GM18508 (cell line): ENCODE results near the gene XRCC1.
A peak's percentile ranks its signal among the peaks of the same experiment; 100 is the strongest.
"Not testable (repeated sequence)": the region's sequence is repeated elsewhere in the genome, so short reads cannot be mapped to it uniquely, and the experiment has no call there.

ENCODE experiments used
- ATAC-seq: cut with Tn5 transposase; IDR thresholded peaks from one replicate; pipeline ENCODE4 v1.9.1; 2021; ENCODE audit warnings: moderate number of reproducible peaks; ENCODE audit not compliant: insufficient read depth, unreplicated experiment

Gene XRCC1

DNA sequence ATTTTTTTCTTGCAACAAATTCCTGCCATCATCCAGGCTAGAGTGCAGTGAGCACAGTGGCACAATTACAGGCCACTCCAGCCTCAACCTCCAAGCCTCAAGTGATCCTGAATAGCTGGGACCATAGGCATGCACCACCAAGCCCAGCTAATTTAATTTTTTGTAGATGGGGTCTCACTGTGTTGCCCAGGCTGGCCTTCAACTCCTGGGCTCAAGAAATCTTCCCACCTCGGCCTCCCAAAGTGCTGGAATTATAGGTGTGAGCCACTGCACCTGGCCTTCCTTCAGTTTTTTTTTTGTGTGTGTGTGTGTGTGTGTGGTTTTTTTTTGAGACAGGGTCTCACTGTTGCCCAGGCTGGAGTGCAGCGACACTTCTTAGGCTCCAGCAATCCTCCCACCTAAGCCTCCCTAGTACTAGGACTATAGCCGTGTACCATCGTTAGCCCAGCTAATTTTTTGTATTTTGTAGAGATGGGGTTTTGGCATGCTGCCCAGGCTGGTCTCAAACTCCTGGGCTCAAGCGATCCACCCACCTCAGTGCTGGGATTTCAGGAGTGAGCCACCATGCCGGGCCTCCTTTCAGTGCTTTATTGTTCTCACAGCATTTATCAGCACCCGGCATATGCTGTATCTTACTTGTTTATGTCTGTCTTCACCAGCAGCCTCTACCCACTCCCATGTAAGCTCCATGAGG, 30.7 kb upstream of the XRCC1 start:
- ATAC-seq, result no peak

DNA sequence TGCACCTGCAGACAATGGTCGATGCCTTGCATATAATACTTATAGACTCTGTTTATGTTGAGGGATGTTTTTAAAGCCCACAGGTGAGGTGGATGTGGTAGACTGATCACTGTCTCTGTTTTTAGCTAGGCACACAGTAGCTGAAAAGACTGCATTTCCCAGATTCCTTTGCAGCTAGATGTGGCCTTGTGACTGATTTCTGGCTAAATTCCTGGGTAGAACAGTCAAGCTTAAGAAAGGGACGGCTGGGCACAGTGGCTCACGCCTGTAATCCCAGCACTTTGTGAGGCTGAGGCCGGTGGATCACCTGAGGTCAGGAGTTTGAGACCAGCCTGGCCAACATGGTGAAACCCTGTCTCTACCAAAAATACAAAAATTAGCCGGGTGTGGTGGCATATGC, 25.0 kb upstream of the XRCC1 start:
- ATAC-seq, result not testable (repeated sequence)

DNA sequence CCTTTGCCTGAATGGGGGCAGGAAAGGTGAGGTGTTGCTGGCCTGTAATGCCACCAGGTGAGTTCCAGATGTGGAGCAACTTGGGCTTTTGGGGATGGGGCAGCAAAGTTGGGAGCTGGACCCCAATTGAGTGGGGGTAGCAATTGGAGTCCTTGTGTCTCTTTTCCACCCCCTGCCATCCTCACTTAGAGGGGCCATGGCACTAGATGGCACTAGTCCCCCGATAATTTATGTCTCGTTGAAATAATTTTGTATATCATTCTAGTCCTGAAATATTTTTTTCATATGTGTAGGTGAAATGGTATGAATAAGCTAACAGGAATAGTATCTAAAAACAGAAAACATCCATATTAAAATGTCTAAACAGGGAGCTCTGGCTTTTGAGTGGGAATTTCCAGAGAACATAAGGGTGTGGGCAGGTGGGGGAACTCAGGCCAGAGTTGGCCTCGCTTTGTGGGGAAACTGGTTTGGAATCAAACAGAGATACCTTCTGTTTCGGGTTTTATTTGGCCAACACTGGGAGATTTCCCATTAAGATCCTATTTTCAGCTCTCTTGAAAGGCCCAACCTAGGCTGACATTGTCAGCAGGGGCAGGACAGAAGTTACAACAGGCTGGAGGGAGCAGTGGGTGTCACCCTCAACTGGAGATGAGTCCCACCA, 24.4 kb upstream of the XRCC1 start:
- no peak for ATAC-seq

DNA sequence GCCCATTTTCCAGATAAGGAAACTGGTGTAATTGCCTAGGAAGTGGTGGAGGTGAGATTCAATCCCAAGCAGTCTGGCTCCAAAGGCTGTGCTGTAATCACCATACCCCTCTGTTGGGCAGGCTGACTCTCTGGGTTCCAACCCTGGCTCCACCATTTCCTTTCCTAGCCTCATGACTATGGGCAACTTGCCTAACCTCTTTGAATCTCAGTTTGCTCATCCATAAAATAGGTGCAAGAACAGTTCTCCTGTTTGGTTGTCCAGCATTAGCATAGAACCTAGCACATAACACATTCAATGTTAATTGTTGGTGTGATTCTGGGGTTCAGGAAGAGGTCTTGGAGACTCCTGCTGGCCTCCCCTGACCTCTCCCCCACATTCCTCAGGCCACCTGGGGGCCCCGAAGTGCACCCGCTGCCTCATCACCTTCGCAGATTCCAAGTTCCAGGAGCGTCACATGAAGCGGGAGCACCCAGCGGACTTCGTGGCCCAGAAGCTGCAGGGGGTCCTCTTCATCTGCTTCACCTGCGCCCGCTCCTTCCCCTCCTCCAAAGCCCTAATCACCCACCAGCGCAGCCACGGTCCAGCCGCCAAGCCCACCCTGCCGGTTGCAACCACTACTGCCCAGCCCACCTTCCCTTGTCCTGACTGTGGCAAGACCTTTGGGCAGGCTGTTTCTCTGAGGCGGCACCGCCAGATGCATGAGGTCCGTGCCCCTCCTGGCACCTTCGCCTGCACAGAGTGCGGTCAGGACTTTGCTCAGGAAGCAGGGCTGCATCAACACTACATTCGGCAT, 23.3 kb upstream of the XRCC1 start:
- no peak for ATAC-seq

DNA sequence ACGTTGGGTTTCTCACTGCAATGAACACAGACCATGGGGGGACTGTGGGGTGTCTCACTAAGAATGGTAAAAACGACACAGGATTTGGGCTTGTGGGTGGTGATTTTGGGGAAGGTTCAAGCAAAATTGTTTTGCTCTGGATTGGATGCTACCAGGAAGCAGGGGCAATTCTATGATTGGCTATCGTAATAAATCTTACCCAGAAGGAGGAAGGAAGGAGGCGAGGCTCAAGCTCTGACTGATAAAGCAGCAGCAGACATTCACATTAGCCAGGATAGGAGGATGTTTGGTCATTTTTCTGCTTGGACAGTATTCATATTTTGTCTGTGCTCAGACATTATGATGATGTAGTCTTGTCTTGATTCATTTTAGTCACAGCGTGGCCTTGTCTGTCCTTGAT, 22.5 kb upstream of the XRCC1 start:
- no peak for ATAC-seq

DNA sequence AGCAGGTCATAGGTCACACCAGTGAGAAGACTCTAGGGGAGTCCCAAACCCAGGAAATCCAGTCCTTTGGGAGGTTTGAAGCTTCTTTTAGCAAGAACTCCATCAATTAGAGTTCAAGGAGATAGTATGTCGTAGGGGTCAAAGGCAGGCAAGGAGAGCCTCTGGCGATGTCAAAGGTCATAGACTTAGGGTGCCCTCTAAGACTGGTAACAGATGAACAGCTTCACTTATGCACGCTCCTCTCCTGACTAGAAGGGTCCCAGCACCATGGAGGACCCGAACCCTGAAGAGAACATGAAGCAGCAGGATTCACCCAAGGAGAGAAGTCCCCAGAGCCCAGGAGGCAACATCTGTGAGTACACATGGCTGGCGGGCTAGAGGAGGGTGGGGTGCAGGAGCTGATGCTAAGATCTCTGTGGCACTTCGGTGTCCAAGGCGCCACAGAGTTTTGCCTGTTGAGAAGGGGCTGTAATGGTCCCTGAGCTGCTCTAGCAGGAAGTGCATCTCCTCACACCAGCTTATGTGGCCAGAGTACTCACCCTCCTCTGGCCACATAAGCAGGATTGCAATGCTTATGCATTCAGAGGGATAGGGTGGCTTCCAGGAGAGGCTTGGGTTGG, 21.6 kb upstream of the XRCC1 start:
- no peak for ATAC-seq

DNA sequence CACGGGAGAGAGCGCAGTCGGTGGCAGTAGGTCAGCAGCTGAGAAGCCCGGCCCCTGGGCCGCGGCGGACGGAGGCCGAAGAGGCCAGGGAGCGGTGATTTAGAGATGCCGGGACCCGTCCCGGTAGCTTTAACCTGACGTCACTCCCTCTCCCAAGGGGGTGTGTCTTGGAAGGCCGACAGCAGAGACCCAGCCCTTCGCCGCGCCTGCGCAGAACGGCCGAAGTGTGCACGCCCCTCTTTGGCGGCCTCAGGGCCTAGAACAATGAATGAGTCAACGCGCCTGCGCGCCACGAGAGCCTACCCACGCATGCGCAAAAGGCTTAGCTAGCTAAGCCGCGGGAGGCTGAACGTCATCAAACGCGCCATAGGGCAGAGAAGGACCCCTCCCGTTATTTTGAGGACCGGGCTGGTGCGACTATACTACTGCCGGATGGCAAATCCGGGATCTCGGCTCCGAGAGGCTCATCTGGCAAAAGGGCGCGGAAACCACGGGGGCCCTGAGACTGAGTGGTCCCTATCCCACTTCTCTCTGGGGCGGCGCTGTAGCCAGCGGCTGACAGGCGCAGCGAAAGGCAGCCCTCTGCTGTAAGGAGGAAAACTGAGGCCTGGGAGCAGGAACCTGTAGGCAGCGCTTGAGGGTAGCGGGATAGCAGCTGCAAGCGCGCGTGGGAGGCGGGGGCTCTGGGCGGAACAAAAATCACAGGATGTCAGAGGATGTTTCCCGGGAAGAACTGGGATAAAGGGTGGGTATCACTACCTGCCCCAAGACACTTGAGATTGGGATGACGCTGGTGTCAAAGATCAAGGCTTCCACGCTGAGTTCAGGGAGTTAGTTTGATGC, 20.9 kb upstream of the XRCC1 start, which contains the start of the genes IRGQ and ZNF576:
Gene IRGQ (minus strand): TSS at position 136 of the 843 bp plus-strand sequence. CDS start 796 bp downstream, outside the sequence.
Gene ZNF576 (plus strand): TSS at position 597 of the 843 bp plus-strand sequence. CDS start 514 bp downstream, outside the sequence.
- peak; percentile 60 for ATAC-seq

DNA sequence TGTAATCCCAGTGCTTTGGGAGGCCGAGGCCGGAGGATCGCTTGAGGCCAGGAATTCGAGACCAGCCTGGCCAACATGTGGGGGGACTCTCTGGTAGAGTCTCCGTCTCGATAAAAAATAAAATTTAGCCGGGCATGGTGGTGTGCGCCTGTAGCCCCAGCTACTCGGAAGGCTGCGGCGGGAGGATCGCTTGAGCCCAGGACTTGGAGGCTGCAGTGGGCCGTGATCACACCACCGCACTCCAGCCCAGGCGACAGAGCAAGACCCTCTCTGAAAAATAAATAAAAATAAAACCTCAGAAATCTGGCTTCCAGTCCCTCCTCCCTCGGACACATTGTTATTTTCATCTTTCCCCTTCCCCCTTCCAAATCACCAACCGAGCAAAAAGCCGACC, 20.3 kb upstream of the XRCC1 start:
- no peak for ATAC-seq

DNA sequence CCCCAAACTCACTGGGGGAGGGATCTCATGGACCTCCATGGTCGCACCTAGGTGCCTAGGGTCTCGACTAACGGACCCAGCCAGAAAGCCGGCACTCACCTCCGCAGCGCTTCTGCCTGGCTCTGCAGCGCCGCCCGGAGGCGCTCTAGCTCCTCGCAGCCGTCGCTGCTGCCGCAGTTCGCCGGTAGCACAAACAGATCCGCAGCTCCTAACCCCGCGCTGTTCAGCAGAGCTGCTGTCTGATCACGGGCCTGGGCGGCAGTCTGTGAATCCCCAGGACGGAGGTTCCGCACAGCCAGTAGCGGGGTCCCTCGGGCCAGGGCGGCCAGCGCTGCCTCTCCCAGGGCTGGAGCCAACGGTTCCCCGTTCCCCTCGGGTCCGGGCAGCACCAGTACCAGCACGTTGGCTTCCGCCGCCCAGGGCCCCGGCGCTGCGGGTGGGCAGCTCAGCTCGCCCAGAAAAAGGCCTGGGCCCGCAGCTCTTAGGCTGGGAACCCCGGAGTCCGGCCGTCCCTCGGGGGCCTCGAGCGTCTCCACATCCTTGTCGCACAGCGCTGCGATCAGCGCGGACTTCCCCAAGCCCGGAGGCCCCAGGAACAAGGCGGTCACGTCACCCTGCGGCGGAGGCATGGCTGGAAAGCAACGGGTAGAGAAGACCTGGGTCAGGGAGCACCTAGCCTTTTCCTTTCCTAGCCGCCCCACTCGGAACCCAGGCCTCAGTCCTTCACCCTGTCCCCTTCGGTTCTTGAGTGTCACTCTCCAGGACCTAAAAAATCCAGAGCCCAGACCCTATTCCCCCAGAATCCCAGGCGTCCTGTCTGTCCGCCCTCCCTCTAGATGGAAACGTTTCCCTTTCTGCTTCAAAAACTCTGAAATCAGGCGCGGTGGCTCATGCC, 19.6 kb upstream of the XRCC1 start:
- no peak for ATAC-seq

DNA sequence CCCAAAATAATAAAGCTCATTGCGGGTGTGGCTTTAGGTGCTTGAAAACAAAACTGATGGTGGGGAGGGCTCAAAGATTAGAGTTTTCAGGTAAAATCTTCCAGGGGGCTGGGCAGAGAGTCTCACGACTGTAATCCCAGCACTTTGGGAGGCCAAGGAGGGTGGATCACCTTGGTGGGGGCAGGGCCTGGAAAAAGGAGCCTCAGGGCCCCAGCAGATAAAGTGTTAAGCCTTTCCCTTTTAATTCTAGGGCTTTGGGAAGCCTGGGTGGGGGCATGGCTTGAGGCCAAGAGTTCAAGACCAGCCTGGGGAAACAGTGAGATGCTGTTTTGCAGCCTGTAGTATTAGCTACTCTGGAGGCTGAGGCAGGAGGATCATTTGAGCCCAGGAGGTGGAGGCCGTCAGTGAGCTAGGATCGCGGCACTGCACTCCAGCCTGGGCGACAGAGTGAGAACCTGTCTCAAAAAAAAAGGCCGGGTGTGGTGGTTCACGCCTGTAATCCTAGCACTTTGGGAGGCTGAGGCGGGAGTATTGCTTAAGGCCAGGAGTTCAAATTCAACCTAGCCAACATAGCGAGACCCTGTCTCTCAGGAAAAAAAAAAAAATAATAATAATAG, 18.9 kb upstream of the XRCC1 start:
- no peak for ATAC-seq

DNA sequence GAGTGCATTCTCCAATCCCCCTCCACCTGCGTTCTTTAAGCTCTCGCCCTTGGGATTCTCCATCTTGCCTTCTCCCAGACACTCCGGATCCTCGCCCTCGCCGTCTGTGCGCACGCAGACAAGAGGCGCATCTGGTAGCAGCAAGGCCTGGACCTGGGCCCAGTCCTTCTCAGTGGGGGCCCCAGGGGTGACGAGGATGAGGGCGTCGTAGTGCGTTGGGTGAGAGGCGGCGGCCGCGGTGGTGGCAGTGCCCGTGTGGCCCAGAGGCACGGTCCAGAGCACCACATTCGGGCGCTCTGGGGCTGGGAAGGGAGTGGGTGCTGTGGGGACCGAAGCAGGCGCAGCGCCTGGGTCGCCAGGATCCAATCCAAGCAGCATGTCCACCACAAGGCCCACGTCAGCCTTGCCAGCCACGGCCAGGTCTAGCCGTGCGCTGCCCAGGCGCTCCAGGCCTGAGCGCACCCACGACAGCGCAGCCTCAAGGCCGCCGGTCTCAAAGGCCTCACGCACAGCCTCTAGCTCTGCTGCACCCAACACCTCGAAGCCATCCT, 17.5 kb upstream of the XRCC1 start:
- no peak for ATAC-seq

DNA sequence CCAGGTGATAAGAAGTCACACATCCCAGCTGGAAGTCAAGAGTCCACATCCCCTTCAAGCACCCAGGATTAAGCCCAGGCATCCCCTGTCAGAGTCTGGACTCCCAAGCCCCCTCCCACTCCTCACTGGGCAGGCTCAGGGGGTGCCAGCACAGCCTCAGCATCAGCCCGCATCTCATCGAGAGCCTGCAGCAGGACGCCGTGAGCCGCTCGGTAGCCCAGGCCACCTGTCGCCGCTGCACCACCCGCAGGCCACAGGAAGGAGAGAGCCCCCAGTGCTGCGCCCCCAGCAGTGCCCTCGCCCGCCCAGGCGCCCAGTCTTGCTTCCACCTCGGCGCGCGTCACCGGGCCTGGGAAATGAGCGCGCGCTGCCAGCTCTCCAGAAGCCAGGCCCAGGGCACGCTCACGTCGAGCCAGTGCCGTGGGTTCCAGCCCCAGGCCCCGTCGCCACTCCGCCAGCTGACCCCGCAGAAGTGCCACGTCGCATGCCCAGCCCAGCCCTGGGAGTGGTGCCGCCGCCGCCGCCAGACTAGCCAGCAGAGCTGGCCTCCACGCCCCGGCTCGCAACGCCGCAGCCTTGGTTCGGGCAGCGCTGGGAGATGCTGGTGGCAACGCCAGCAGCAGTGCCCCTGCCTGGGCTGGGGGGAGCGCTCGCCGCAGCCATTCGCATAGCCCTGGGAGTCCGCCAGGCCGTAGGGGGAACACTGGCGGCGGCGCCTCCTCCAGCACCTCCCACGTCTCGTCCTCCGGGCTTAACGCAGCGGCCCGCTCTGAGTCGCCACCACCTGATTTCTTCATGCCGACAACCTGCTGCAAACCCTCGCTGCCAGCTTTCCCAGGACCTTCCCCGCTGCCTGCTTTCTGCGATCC, 16.8 kb upstream of the XRCC1 start:
- no peak for ATAC-seq

DNA sequence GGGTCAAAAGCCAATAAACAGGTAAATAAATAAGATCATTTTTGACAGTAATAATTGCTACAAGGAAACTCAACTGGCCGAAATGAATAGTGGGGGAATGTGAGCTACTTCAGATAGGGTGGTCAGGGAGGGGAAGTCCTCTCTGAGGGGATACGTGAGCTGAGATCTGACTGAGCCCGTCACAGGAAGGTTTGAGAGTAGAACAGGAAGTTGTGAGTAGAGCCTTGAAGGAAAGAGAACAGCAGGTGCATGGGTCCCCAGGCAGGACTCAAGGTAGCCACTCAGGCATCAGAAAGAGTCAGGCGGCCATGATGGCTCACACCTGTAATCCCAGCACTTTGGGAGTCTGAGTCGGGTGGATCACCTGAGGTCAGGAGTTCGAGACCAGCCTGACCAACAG, 14.4 kb upstream of the XRCC1 start:
- no peak for ATAC-seq

DNA sequence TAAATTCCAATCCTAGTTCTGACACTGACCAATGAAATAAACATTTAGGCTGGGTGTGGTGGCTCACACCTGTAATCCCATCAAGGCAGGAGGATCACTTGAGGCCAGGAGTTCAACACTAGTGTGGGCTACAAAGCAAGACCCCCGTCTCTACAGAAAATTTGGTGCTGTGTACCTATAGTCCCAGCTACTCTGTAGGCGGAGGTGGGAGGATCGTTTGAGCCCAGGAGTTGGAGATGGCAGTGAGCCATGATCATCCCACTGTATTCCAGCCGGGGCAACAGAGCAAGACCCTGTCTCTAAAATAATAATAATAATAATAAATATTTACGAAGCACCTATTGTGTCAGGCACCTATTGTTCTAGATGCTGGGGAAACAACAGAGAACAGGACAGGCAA, 13.9 kb upstream of the XRCC1 start:
- no peak for ATAC-seq

DNA sequence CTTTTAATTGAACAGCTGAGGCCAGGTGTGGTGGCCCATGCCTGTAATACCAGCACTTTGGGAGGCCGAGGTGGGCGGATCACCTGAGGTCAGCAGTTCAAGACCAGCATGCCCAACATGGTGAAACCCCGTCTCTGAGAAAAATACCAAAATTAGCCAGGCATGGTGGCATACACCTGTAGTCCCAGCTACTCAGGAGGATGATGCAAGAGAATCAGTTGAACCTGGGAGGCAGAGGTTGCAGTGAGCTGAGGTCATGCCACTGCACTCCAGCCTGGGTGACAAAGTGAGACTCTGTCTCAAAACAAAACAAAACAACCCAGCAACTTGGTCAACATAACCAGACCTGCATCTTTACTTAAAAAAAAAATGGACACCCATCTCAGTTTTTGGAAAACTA, 11.7 kb upstream of the XRCC1 start:
- not testable (repeated sequence) for ATAC-seq

DNA sequence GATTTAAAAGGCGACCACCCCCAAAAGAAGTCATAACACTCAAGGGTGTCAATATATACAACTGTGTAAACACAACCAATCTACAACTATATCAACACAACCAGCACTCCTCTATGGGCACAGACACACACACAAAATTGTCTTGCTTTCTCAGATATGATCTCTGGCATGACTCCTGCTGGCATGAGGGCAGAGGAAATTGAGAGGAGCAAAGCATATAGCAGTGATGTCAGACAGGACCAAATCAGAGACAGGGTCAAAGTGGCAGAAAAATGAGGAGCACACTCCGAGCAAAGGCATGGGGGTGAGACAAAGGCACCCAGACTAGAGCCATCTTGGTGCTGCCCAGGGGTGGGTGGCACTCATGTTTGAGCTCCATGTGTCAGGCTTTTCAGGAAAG, 11.0 kb upstream of the XRCC1 start:
- no peak for ATAC-seq

DNA sequence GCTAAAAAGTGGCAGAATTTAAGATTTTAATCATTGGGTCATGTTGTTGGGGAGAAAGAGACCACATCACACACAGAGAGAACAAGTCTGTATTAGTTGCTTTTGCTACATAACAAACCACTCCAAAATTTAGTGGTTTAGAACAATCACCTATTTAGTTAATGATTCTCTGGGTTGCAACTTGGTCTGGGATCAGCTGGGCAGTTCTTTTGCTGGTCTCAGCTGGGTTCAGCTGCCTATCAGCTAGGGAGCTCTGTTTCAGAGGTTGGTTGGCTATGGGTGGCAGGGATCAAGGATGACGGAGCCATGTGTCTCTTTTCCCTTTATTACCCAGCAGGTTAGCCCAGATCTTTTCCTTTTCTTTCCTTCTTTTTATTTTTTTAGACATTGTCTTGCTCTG, 9.2 kb upstream of the XRCC1 start:
- no peak for ATAC-seq
